Hematopoietic multipotent progenitor cell (in vitro differentiated cells): ENCODE measurements around the gene ATP4B. TPM values are rescaled to one million over a fixed set of nuclear protein-coding genes. Genes with fewer than 3 reads are reported as not detected.

Experiments
- DNase-seq, 3 donors: peaks; one replicate each; pipeline ENCODE4 v3.0.0-alpha.2; 2011 to 2015; ENCODE audit warnings: low read depth in 2 of 3, low spot score in 2 of 3
- total RNA-seq: library from RNA; depleted of rRNA; stranded (reverse); fragments of >200 nt; gene quantifications from one replicate; pipeline ENCODE4 v1.2.3, GENCODE V29; 2012

The ATP4B gene
- total RNA-seq, 1 donor, result not detected

- no peak for DNase-seq
Observed at GRCh38 chr13:113609616-113610015, 48.4 kb downstream of the ATP4B start.

- DNase-seq, result no peak
Observed at GRCh38 chr13:113608967-113609533, 48.9 kb downstream of the ATP4B start.

- DNase-seq, result no peak
Observed at GRCh38 chr13:113607889-113608635, 49.9 kb downstream of the ATP4B start.

GRCh38 chr13:113607056-113607888 is 50.7 kb downstream of the ATP4B start:
- peak in 1 of 3 donors; percentile 34 for DNase-seq

GRCh38 chr13:113605866-113606438 is 52.0 kb downstream of the ATP4B start:
- DNase-seq, result no peak

- no peak for DNase-seq
Observed at GRCh38 chr13:113605461-113605860, 52.5 kb downstream of the ATP4B start.

GRCh38 chr13:113604186-113604585 is 53.8 kb downstream of the ATP4B start:
- DNase-seq, result no peak

- no peak for DNase-seq
Observed at GRCh38 chr13:113603116-113603710, 54.8 kb downstream of the ATP4B start.

- no peak for DNase-seq
Observed at GRCh38 chr13:113602291-113602988, 55.6 kb downstream of the ATP4B start.

GRCh38 chr13:113601166-113602070 is 56.6 kb downstream of the ATP4B start:
- DNase-seq, result no peak

GRCh38 chr13:113599391-113599790 is 58.6 kb downstream of the ATP4B start:
- DNase-seq, result no peak

Other genes starting within 250 kb of the ATP4B start
- 0.27 TPM for gene ADPRHL1, start 204.7 kb downstream of the ATP4B start, total RNA-seq
- gene DCUN1D2, start 167.5 kb downstream of the ATP4B start, total RNA-seq, result 7.3 TPM
- 26.7 TPM for gene TFDP1, start 73.4 kb downstream of the ATP4B start, total RNA-seq
- gene GRK1, start 9.0 kb upstream of the ATP4B start, total RNA-seq, result under 0.01 TPM
- 0.54 TPM for gene TMEM255B, start 101.0 kb upstream of the ATP4B start, total RNA-seq
- gene GAS6, start 205.9 kb upstream of the ATP4B start, total RNA-seq, result 0.81 TPM